SU-DHL-6 (cell line): ENCODE results near the gene GRID2.
"Not testable (repeated sequence)": the region's sequence is repeated elsewhere in the genome, so short reads cannot be mapped to it uniquely, and the experiment has no call there.

Experiments
- H2AFZ ChIP-seq: fragments of 200-600 bp; sonication (generic); 2 replicates; pipeline ENCODE4 v1.6.1; 2014; ENCODE audit warnings: low read depth, mild to moderate bottlenecking, moderate library complexity, mixed read lengths, antibody characterized with exemption, low read length; ENCODE audit not compliant: severe bottlenecking
- H3F3A ChIP-seq: fragments of 200-600 bp; shearing (Covaris generic); 2 replicates; pipeline ENCODE4 v1.6.0; 2016; ENCODE audit warnings: antibody characterized with exemption, mild to moderate bottlenecking; ENCODE audit not compliant: insufficient read depth
- H3K27ac ChIP-seq: fragments of 200-600 bp; sonication (generic); 2 replicates; pipeline ENCODE4 v1.5.1; 2016; ENCODE audit warnings: low read depth, mild to moderate bottlenecking, low read length, moderate library complexity, mixed read lengths
- H3K27me3 ChIP-seq: fragments of 200-600 bp; sonication (generic), shearing (Covaris generic); 2 replicates; pipeline ENCODE4 v1.6.0; 2014; ENCODE audit warnings: mild to moderate bottlenecking, low read length
- H3K36me3 ChIP-seq: fragments of 200-600 bp; sonication (generic); 2 replicates; pipeline ENCODE4 v1.6.1; 2014; ENCODE audit warnings: mild to moderate bottlenecking, low read length, mixed read lengths
- H3K4me2 ChIP-seq: fragments of 300-600, 200-600 bp; shearing (Covaris generic), sonication (generic); 2 replicates; pipeline ENCODE4 v1.6.0; 2014; ENCODE audit warnings: low read length, low read depth, mild to moderate bottlenecking; ENCODE audit not compliant: poor library complexity, severe bottlenecking
- H3K4me3 ChIP-seq: fragments of 200-600 bp; sonication (generic); 2 replicates; pipeline ENCODE4 v1.5.1; 2014; ENCODE audit warnings: antibody characterized with exemption, low read length, mild to moderate bottlenecking, mixed read lengths; ENCODE audit not compliant: insufficient read depth, poor library complexity, severe bottlenecking
- H3K79me2 ChIP-seq: fragments of 200-600 bp; sonication (generic); 2 replicates; pipeline ENCODE4 v1.6.1; 2014; ENCODE audit warnings: mild to moderate bottlenecking, low read length, moderate library complexity; ENCODE audit not compliant: insufficient read depth
- H3K9ac ChIP-seq: fragments of 200-600 bp; sonication (generic); 2 replicates; pipeline ENCODE4 v1.7.0; 2014; ENCODE audit warnings: mild to moderate bottlenecking, low read length
- H3K9me2 ChIP-seq: fragments of 200-600 bp; sonication (generic); replicated peaks from 2 replicates; pipeline ENCODE4 v1.6.1; 2014; ENCODE audit warnings: low read length; ENCODE audit not compliant: insufficient read depth
- H3K9me3 ChIP-seq: fragments of 200-600 bp; sonication (generic); 2 replicates; pipeline ENCODE4 v1.6.1; 2014; ENCODE audit warnings: low read length, mixed read lengths; ENCODE audit not compliant: insufficient read depth
- H4K20me1 ChIP-seq: fragments of 200-600 bp; sonication (generic); 2 replicates; pipeline ENCODE4 v1.6.1; 2014; ENCODE audit warnings: low read depth, mild to moderate bottlenecking, antibody characterized with exemption, low read length, moderate library complexity, mixed read lengths
- EZH2phosphoT487 ChIP-seq: fragments of 200-600 bp; sonication (generic), shearing (Covaris generic); conservative IDR thresholded peaks from 2 replicates; pipeline ENCODE4 v1.6.1; 2018; ENCODE audit warnings: mild to moderate bottlenecking, antibody characterized with exemption, low read length, moderate library complexity, mixed read lengths
- TF ChIP-seq, protein P1 (sequence below): fragments of 200-600 bp; sonication (generic); IDR thresholded peaks from one replicate; pipeline ENCODE4 v1.5.1; 2017; ENCODE audit warnings: antibody characterized with exemption, mild to moderate bottlenecking, low read length, moderate library complexity; ENCODE audit not compliant: insufficient read depth, poor library complexity, severe bottlenecking

GRID2 gene

GRCh38 chr4:93289241-93289640 is 985.5 kb downstream of the GRID2 start:
- H3K27ac ChIP-seq: no peak overlapping the region
- H3K9me2 ChIP-seq: no peaks in the 10 kb centered on the region
- no peaks in the 10 kb centered on the region for H3F3A ChIP-seq
- H3K4me2 ChIP-seq: no peak overlapping the region
- no peaks in the 10 kb centered on the region for H3K36me3 ChIP-seq
- no peak for TF ChIP-seq EZH2phosphoT487
- TF ChIP-seq, protein P1, sequence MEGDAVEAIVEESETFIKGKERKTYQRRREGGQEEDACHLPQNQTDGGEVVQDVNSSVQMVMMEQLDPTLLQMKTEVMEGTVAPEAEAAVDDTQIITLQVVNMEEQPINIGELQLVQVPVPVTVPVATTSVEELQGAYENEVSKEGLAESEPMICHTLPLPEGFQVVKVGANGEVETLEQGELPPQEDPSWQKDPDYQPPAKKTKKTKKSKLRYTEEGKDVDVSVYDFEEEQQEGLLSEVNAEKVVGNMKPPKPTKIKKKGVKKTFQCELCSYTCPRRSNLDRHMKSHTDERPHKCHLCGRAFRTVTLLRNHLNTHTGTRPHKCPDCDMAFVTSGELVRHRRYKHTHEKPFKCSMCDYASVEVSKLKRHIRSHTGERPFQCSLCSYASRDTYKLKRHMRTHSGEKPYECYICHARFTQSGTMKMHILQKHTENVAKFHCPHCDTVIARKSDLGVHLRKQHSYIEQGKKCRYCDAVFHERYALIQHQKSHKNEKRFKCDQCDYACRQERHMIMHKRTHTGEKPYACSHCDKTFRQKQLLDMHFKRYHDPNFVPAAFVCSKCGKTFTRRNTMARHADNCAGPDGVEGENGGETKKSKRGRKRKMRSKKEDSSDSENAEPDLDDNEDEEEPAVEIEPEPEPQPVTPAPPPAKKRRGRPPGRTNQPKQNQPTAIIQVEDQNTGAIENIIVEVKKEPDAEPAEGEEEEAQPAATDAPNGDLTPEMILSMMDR: no peak
- H3K9me3 ChIP-seq: no peaks in the 10 kb centered on the region
- H3K27me3 ChIP-seq: no peaks in the 10 kb centered on the region
- no peak overlapping the region for H3K9ac ChIP-seq
- H2AFZ ChIP-seq: no peak overlapping the region
- H3K79me2 ChIP-seq: no peaks in the 10 kb centered on the region
- H3K4me3 ChIP-seq: no peak overlapping the region
- H4K20me1 ChIP-seq: no peaks in the 10 kb centered on the region

DNA sequence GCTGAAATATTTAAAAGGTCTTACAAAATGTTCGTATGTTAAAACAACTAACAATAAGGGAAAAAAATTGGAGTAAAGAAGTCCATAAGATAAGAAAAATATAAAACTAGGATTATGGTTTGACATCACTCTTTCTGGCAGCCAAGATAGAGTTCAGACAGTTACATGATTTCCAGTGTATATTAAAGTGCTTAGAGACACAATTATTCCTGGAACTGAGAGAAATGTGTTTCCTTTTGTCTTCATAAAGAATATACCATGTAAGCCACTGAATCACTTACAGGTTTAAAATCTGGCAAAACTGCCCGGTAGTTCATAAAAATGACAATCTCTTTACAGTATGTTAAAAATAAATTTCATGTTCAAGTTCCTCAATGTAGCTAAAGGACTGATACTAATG is 986.1 kb downstream of the GRID2 start:
- no peak for TF ChIP-seq EZH2phosphoT487
- TF ChIP-seq, protein P1: no peak
- no peak overlapping the region for H3K27ac ChIP-seq
- no peaks in the 10 kb centered on the region for H3K36me3 ChIP-seq
- no peak overlapping the region for H3K4me2 ChIP-seq
- H3K79me2 ChIP-seq: no peaks in the 10 kb centered on the region
- no peaks in the 10 kb centered on the region for H3K9me2 ChIP-seq
- no peak overlapping the region for H2AFZ ChIP-seq
- no peak overlapping the region for H3K4me3 ChIP-seq
- H3K27me3 ChIP-seq: no peaks in the 10 kb centered on the region
- H4K20me1 ChIP-seq: no peaks in the 10 kb centered on the region
- H3K9me3 ChIP-seq: no peaks in the 10 kb centered on the region
- H3K9ac ChIP-seq: no peak overlapping the region
- H3F3A ChIP-seq: no peaks in the 10 kb centered on the region

DNA sequence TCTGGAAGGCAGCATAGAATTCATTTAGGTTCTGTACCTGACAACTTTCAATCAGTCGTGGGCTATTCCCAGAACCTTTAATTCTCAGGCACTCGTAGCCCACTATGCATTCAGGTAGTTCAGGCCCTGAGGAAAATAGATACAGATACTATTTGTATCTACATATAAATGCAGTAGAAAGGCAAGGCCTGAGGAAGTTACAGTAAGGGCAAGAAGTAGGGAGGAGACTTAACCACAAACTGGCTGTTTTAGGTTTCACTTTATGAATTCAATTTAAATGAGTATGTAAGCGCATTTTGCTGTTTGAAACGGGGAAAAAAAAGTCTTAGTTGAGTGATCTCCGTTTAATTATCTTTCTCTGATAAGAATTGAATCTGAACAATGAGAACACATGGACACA is 995.4 kb downstream of the GRID2 start:
- no peaks in the 10 kb centered on the region for H3K9me2 ChIP-seq
- H3K9ac ChIP-seq: no peak overlapping the region
- no peaks in the 10 kb centered on the region for H4K20me1 ChIP-seq
- H3K27me3 ChIP-seq: no peaks in the 10 kb centered on the region
- no peaks in the 10 kb centered on the region for H3K9me3 ChIP-seq
- no peak overlapping the region for H3K4me3 ChIP-seq
- no peaks in the 10 kb centered on the region for H3F3A ChIP-seq
- no peaks in the 10 kb centered on the region for H3K36me3 ChIP-seq
- no peak overlapping the region for H3K4me2 ChIP-seq
- no peak overlapping the region for H3K27ac ChIP-seq
- H2AFZ ChIP-seq: no peak overlapping the region
- no peaks in the 10 kb centered on the region for H3K79me2 ChIP-seq
- no peak for TF ChIP-seq EZH2phosphoT487
- TF ChIP-seq, protein P1: no peak

- H3K9ac ChIP-seq, H3K79me2 ChIP-seq, H3K9me3 ChIP-seq, H3F3A ChIP-seq, H3K36me3 ChIP-seq, H3K27ac ChIP-seq, H3K4me3 ChIP-seq, H3K27me3 ChIP-seq, H3K9me2 ChIP-seq, H2AFZ ChIP-seq, H4K20me1 ChIP-seq, H3K4me2 ChIP-seq: not testable (repeated sequence)
These were observed 997.2 kb downstream of the GRID2 start for GRCh38 chr4:93300780-93301555.
